KOPT-K1 (cell line): ENCODE results near the gene EPC2.
A peak's percentile ranks its signal among the peaks of the same experiment; 100 is the strongest.

ENCODE experiments used
- H3K27ac ChIP-seq: fragments of 200-600 bp; sonication (generic); 2 replicates; pipeline ENCODE4 v1.5.1; 2016; ENCODE audit warnings: antibody characterized with exemption, mild to moderate bottlenecking, low read depth, low read length; ENCODE audit not compliant: poor library complexity, severe bottlenecking
- H3K36me3 ChIP-seq: fragments of 200-600 bp; sonication (generic); 2 replicates; pipeline ENCODE4 v1.5.1; 2017; ENCODE audit warnings: antibody characterized with exemption, mild to moderate bottlenecking, low read length, moderate library complexity; ENCODE audit not compliant: insufficient read depth
- H3K9me3 ChIP-seq: fragments of 200-600 bp; sonication (generic); 2 replicates; pipeline ENCODE4 v1.5.1; 2017; ENCODE audit warnings: antibody characterized with exemption, low read length, mild to moderate bottlenecking; ENCODE audit not compliant: insufficient read depth, poor library complexity, severe bottlenecking

EPC2 gene

GRCh38 chr2:148643998-148644882, at the start of gene EPC2:
TSS of gene EPC2 (plus strand) at chr2:148644751. CDS start at chr2:148645018, 267 bp downstream.
- Histone ChIP-seq H3K9me3 (no peaks in the 10 kb centered on the region), H3K27ac (peak within 1 kb of the TSS; percentile 85), H3K36me3 (no peaks in the 10 kb centered on the region)

GRCh38 chr2:148596018-148596417, 48.5 kb upstream of the EPC2 start:
- Histone ChIP-seq H3K9me3 (peaks cover 5% of the 10 kb centered on the region), H3K27ac (no peak overlapping the region), H3K36me3 (no peaks in the 10 kb centered on the region)

- Histone ChIP-seq H3K9me3 (peaks cover 22% of the 10 kb centered on the region), H3K27ac (no peak overlapping the region), H3K36me3 (no peaks in the 10 kb centered on the region)
Measured at GRCh38 chr2:148599109-148599991, 45.2 kb upstream of the EPC2 start.

- Histone ChIP-seq H3K9me3 (peaks cover 22% of the 10 kb centered on the region), H3K36me3 (no peaks in the 10 kb centered on the region), H3K27ac (no peak overlapping the region)
Measured at GRCh38 chr2:148602885-148603561, 41.5 kb upstream of the EPC2 start.

- Histone ChIP-seq H3K9me3 (peaks cover 22% of the 10 kb centered on the region), H3K36me3 (no peaks in the 10 kb centered on the region), H3K27ac (no peak overlapping the region)
Measured at GRCh38 chr2:148603562-148603920, 41.0 kb upstream of the EPC2 start.

GRCh38 chr2:148604927-148605326, 39.6 kb upstream of the EPC2 start:
- peaks cover 22% of the 10 kb centered on the region for H3K9me3 ChIP-seq
- H3K27ac ChIP-seq = no peak overlapping the region
- H3K36me3 ChIP-seq = no peaks in the 10 kb centered on the region

- H3K27ac ChIP-seq = no peak overlapping the region
- H3K36me3 ChIP-seq = no peaks in the 10 kb centered on the region
- peaks cover 13% of the 10 kb centered on the region for H3K9me3 ChIP-seq
Measured at GRCh38 chr2:148607566-148607965, 37.0 kb upstream of the EPC2 start.

- Histone ChIP-seq H3K27ac (no peak overlapping the region), H3K36me3 (no peaks in the 10 kb centered on the region), H3K9me3 (no peaks in the 10 kb centered on the region)
Measured at GRCh38 chr2:148613231-148614013, 31.1 kb upstream of the EPC2 start.

GRCh38 chr2:148614014-148614321, 30.6 kb upstream of the EPC2 start:
- Histone ChIP-seq H3K27ac (no peak overlapping the region), H3K9me3 (no peaks in the 10 kb centered on the region), H3K36me3 (no peaks in the 10 kb centered on the region)

GRCh38 chr2:148614322-148615049, 30.1 kb upstream of the EPC2 start:
- Histone ChIP-seq H3K36me3 (no peaks in the 10 kb centered on the region), H3K9me3 (no peaks in the 10 kb centered on the region), H3K27ac (no peak overlapping the region)

GRCh38 chr2:148615381-148615841, 29.1 kb upstream of the EPC2 start:
- no peaks in the 10 kb centered on the region for H3K36me3 ChIP-seq
- no peaks in the 10 kb centered on the region for H3K9me3 ChIP-seq
- no peak overlapping the region for H3K27ac ChIP-seq

GRCh38 chr2:148616662-148617061, 27.9 kb upstream of the EPC2 start:
- H3K36me3 ChIP-seq = no peaks in the 10 kb centered on the region
- H3K9me3 ChIP-seq = no peaks in the 10 kb centered on the region
- H3K27ac ChIP-seq = no peak overlapping the region

GRCh38 chr2:148617219-148617618, 27.3 kb upstream of the EPC2 start:
- H3K9me3 ChIP-seq = no peaks in the 10 kb centered on the region
- no peaks in the 10 kb centered on the region for H3K36me3 ChIP-seq
- H3K27ac ChIP-seq = no peak overlapping the region
